Measurements from ENCODE around the gene CCND1. TPM values are rescaled to one million over a fixed set of nuclear protein-coding genes. Genes with fewer than 3 reads are reported as not detected.

CCND1 gene
- total RNA-seq, 1 donor from 2014 or later, result 14.0 TPM

GRCh38 chr11:69654001-69654659 lies 13.2 kb downstream of the CCND1 start:
- no peak for DNase-seq

- no peak for DNase-seq
These were observed 13.9 kb downstream of the CCND1 start for GRCh38 chr11:69654660-69655478.

- no peak for DNase-seq
These were observed 14.8 kb downstream of the CCND1 start for GRCh38 chr11:69655479-69656428.

GRCh38 chr11:69656536-69657455 lies 15.8 kb downstream of the CCND1 start:
- DNase-seq, result no peak

- no peak for DNase-seq
These were observed 16.5 kb downstream of the CCND1 start for GRCh38 chr11:69657456-69657910.

GRCh38 chr11:69657911-69658625 lies 17.1 kb downstream of the CCND1 start:
- no peak for DNase-seq

GRCh38 chr11:69658626-69659450 lies 17.9 kb downstream of the CCND1 start:
- DNase-seq, result no peak

GRCh38 chr11:69659591-69659990 lies 18.6 kb downstream of the CCND1 start:
- no peak for DNase-seq

GRCh38 chr11:69660001-69660500 lies 19.1 kb downstream of the CCND1 start:
- no peak for DNase-seq

- DNase-seq, result no peak
These were observed 20.4 kb downstream of the CCND1 start for GRCh38 chr11:69661413-69661715.

- DNase-seq, result no peak
These were observed 21.2 kb downstream of the CCND1 start for GRCh38 chr11:69662021-69662698.

GRCh38 chr11:69662806-69663205 lies 21.9 kb downstream of the CCND1 start:
- DNase-seq, result no peak

GRCh38 chr11:69663326-69663725 lies 22.4 kb downstream of the CCND1 start:
- DNase-seq, result no peak

GRCh38 chr11:69664103-69664775 lies 23.3 kb downstream of the CCND1 start:
- no peak for DNase-seq

GRCh38 chr11:69664901-69665300 lies 23.9 kb downstream of the CCND1 start:
- no peak for DNase-seq

- no peak for DNase-seq
These were observed 24.7 kb downstream of the CCND1 start for GRCh38 chr11:69665669-69666068.

GRCh38 chr11:69666261-69666660 lies 25.3 kb downstream of the CCND1 start:
- no peak for DNase-seq

GRCh38 chr11:69666752-69667536 lies 26.0 kb downstream of the CCND1 start:
- DNase-seq, result no peak

All from occipital lobe (tissue), 2 donors.